HCT116 (cell line): ENCODE results near the gene ABCB1. TPM values are rescaled to one million over a fixed set of nuclear protein-coding genes. Genes with fewer than 3 reads are reported as not detected.
"Not testable (repeated sequence)": the region's sequence is repeated elsewhere in the genome, so short reads cannot be mapped to it uniquely, and the experiment has no call there.

Experiments used
- ATAC-seq: fragments of 200-7000 bp; cut with Tn5 transposase; 2 replicates; pipeline ENCODE4 v1.9.1; 2020; ENCODE audit warnings: mild to moderate bottlenecking, moderate library complexity
- BruUV-seq: library from RNA; stranded (reverse); fragments of 400-500 nt; replicated peaks from 2 replicates; lab custom pipeline; 2021; lab: Mats Ljungman, UMichigan
- CTCF ChIA-PET: fragments of 300-600 bp; sonication (Branson Sonifier 250); formaldehyde crosslinking; loops from one replicate; lab custom pipeline; 2021; ENCODE audit warnings: antibody characterized with exemption; lab: Charles Lee
- POLR2A ChIA-PET: fragments of 300-600, 350-600 bp; sonication (Branson Sonifier 250); formaldehyde crosslinking; loops from one replicate; lab custom pipeline; 2021; ENCODE audit warnings: antibody characterized with exemption; lab: Charles Lee
- RAD21 ChIA-PET, 2 experiments: fragments of 300-600 bp; sonication (Branson Sonifier 250); formaldehyde crosslinking; loops; one replicate each; lab custom pipeline; 2023; ENCODE audit warnings: low total read pairs in 2 of 2; ENCODE audit not compliant: uncharacterized antibody in 2 of 2, unreplicated experiment in 2 of 2, low non-redundant PET in 1 of 2; lab: Charles Lee
- DNase-seq: peaks from one replicate; pipeline ENCODE4 v3.0.0-alpha.2; 2010; ENCODE audit warnings: low read depth, low spot score
- H2AFZ ChIP-seq: fragments of 200-600 bp; shearing (Covaris generic), sonication (generic); 2 replicates; pipeline ENCODE4 v1.6.1; 2017; ENCODE audit warnings: low read depth, mixed run types, mixed read lengths, antibody characterized with exemption, low read length; ENCODE audit not compliant: poor library complexity, severe bottlenecking
- H3K27ac ChIP-seq: 2 replicates; pipeline ENCODE4 v1.5.1; 2012; ENCODE audit warnings: low read depth, low read length
- H3K27me3 ChIP-seq: fragments of 200-600 bp; sonication (generic); 2 replicates; pipeline ENCODE4 v1.6.1; 2016; ENCODE audit warnings: mixed run types, low read length, mixed read lengths; ENCODE audit not compliant: insufficient read depth
- H3K36me3 ChIP-seq, 2 experiments: fragments of 200-500 bp in 1 of 2; fragments of 200-600 bp in 1 of 2; sonication (Bioruptor generic) in 1 of 2; sonication (generic) in 1 of 2; 2 replicates each; pipeline versions ENCODE4 v1.5.1 to v1.6.1; 2014 to 2016; ENCODE audit warnings: low read length in 2 of 2, inconsistent platforms in 1 of 2, mixed read lengths in 1 of 2, mixed run types in 1 of 2; ENCODE audit not compliant: insufficient read depth in 2 of 2, control insufficient read depth in 1 of 2
- H3K4me1 ChIP-seq, 2 experiments: fragments of 200-600 bp in 1 of 2; sonication (generic) in 1 of 2; 2 replicates each; pipeline versions ENCODE4 v1.5.1 to v1.6.1; 2012 to 2017; ENCODE audit warnings: low read length in 2 of 2, inconsistent platforms in 1 of 2, mild to moderate bottlenecking in 1 of 2, mixed read lengths in 1 of 2, mixed run types in 1 of 2, moderate library complexity in 1 of 2; ENCODE audit not compliant: insufficient read depth in 2 of 2, control insufficient read depth in 1 of 2
- H3K4me2 ChIP-seq: fragments of 200-600 bp; sonication (generic); 2 replicates; pipeline ENCODE4 v1.6.1; 2017; ENCODE audit warnings: mixed run types, low read length, mixed read lengths
- H3K4me3 ChIP-seq, 2 experiments: fragments of 200-600 bp in 1 of 2; sonication (generic) in 1 of 2; replicated peaks in 1 of 2; 2 replicates each; pipeline ENCODE4 v1.5.1; 2011 to 2016; ENCODE audit warnings: low read length in 2 of 2, control low read depth in 1 of 2, low read depth in 1 of 2, mild to moderate bottlenecking in 1 of 2, mixed read lengths in 1 of 2, mixed run types in 1 of 2
- H3K79me2 ChIP-seq: fragments of 200-600 bp; sonication (generic); 2 replicates; pipeline ENCODE4 v1.6.1; 2017; ENCODE audit warnings: mild to moderate bottlenecking, mixed run types, low read length, moderate library complexity, mixed read lengths; ENCODE audit not compliant: insufficient read depth
- H3K9ac ChIP-seq: fragments of 200-600 bp; sonication (generic); 2 replicates; pipeline ENCODE4 v1.6.1; 2016; ENCODE audit warnings: low read length, mixed read lengths
- H3K9me2 ChIP-seq: fragments of 200-600 bp; sonication (generic), shearing (Covaris generic); 2 replicates; pipeline ENCODE4 v1.6.1; 2017; ENCODE audit warnings: mixed run types, mild to moderate bottlenecking, moderate library complexity; ENCODE audit not compliant: insufficient read depth
- H3K9me3 ChIP-seq, 2 experiments: fragments of 200-500 bp in 1 of 2; fragments of 200-600 bp in 1 of 2; sonication (Bioruptor generic) in 1 of 2; sonication (generic) in 1 of 2; 2 replicates each; pipeline ENCODE4 v1.6.1; 2014 to 2017; ENCODE audit warnings: low read length in 2 of 2, mixed read lengths in 2 of 2, inconsistent platforms in 1 of 2, low read depth in 1 of 2, mild to moderate bottlenecking in 1 of 2, mixed run types in 1 of 2, moderate library complexity in 1 of 2; ENCODE audit not compliant: control insufficient read depth in 1 of 2, insufficient read depth in 1 of 2
- H4K20me1 ChIP-seq: fragments of 200-600 bp; sonication (generic), shearing (Covaris generic); 2 replicates; pipeline ENCODE4 v1.6.1; 2017; ENCODE audit warnings: mixed run types, mild to moderate bottlenecking, moderate library complexity; ENCODE audit not compliant: insufficient read depth
- EGR1 ChIP-seq: IDR thresholded peaks from 2 replicates; pipeline ENCODE4 v1.6.1; 2012; ENCODE audit warnings: low read depth
- POLR2AphosphoS5 ChIP-seq: IDR thresholded peaks from 2 replicates; pipeline ENCODE4 v1.6.1; 2011; ENCODE audit warnings: mild to moderate bottlenecking, low read depth, low read length, moderate library complexity
- intact Hi-C: fragments of 100-400 bp; cut with micrococcal nuclease; formaldehyde crosslinking; loops from 2 replicates; pipeline ENCODE4 v1.10.0; 2022
- total RNA-seq: library from RNA; stranded (reverse); gene quantifications from one replicate; pipeline ENCODE4 v1.2.1, GENCODE V29; 2021; ENCODE audit not compliant: unreplicated experiment

ABCB1 gene
- total RNA-seq, 1 experiment from 2014 or later: 1.8 TPM

- Histone ChIP-seq H3K9ac (no peak overlapping the region), H3K9me2 (no peaks in the 10 kb centered on the region), H4K20me1 (no peaks in the 10 kb centered on the region), H3K4me1 (no peaks in the 10 kb centered on the region), H3K27ac (no peak overlapping the region), H3K36me3 (no peaks in the 10 kb centered on the region), H3K4me2 (no peak overlapping the region), H3K4me3 (no peak overlapping the region), H3K9me3 (no peaks in the 10 kb centered on the region), H2AFZ (no peak overlapping the region), H3K79me2 (no peaks in the 10 kb centered on the region), H3K27me3 (no peaks in the 10 kb centered on the region)
- RAD21 ChIA-PET: no interaction called here
- DNase-seq (no peak), ATAC-seq (no peak)
- no TSS peak for BruUV-seq
- intact Hi-C loops: no loop called here
- POLR2A ChIA-PET: no interaction called here
- CTCF ChIA-PET: no interaction called here
- TF ChIP-seq POLR2AphosphoS5 (no peak), EGR1 (no peak)
These were observed 129.2 kb downstream of the ABCB1 start for GRCh38 chr7:87471473-87471872.

- H3K36me3 ChIP-seq, H3K79me2 ChIP-seq, DNase-seq, ATAC-seq, H3K27me3 ChIP-seq, POLR2A ChIA-PET, H3K4me1 ChIP-seq, RAD21 ChIA-PET, H3K4me3 ChIP-seq, H3K9ac ChIP-seq, BruUV-seq, H3K9me3 ChIP-seq, H3K27ac ChIP-seq, H3K9me2 ChIP-seq, intact Hi-C loops, H4K20me1 ChIP-seq, H3K4me2 ChIP-seq, CTCF ChIA-PET, H2AFZ ChIP-seq: not testable (repeated sequence)
These were observed 131.5 kb downstream of the ABCB1 start for GRCh38 chr7:87469204-87469603.

- H3K27ac ChIP-seq, POLR2A ChIA-PET, BruUV-seq, H3K4me1 ChIP-seq, H3K4me2 ChIP-seq, CTCF ChIA-PET, H4K20me1 ChIP-seq, H3K9me2 ChIP-seq, H2AFZ ChIP-seq, H3K27me3 ChIP-seq, ATAC-seq, H3K9ac ChIP-seq, intact Hi-C loops, RAD21 ChIA-PET, H3K36me3 ChIP-seq, H3K79me2 ChIP-seq, H3K4me3 ChIP-seq, DNase-seq, H3K9me3 ChIP-seq: not testable (repeated sequence)
These were observed 135.2 kb downstream of the ABCB1 start for GRCh38 chr7:87465534-87465880.

DNA sequence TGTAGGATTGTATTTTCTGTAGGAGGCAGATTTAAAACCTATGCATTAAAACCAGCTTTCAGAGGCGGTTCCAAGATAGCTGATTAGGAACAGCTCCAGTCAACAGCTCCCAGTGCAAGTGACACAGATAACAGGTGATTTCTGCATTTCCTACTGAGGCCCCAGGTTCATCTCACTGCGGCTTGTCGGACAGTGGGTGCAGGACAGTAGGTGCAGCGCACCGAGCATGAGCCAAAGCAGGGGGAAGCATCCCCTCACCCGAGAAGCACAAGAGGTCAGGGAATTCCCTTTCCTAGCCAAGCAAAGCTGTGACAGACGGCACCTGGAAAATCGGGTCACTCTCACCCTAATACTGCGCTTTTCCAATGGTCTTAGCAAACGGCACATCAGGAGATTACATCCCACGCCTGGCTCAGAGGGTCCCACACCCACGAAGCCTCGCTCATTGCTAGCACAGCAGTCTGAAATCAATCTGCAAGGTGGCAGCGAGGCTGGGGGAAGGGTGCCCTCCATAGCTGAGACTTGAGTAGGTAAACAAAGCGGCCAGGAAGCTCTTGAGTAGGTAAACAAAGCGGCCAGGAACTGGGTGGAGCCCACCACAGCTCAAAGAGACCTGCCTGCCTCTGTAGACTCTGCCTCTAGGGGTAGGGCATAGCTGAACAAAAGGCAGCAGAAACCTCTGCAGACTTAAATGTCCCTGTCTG, 135.7 kb downstream of the ABCB1 start:
- BruUV-seq, POLR2A ChIA-PET, H4K20me1 ChIP-seq, H3K9me3 ChIP-seq, H3K27me3 ChIP-seq, H3K4me1 ChIP-seq, RAD21 ChIA-PET, H3K9ac ChIP-seq, H3K36me3 ChIP-seq, CTCF ChIA-PET, H2AFZ ChIP-seq, H3K27ac ChIP-seq, H3K4me2 ChIP-seq, DNase-seq, ATAC-seq, H3K4me3 ChIP-seq, H3K9me2 ChIP-seq, intact Hi-C loops, H3K79me2 ChIP-seq: not testable (repeated sequence)
